ENCODE data around the gene PIK3R1.

PIK3R1 gene

DNA sequence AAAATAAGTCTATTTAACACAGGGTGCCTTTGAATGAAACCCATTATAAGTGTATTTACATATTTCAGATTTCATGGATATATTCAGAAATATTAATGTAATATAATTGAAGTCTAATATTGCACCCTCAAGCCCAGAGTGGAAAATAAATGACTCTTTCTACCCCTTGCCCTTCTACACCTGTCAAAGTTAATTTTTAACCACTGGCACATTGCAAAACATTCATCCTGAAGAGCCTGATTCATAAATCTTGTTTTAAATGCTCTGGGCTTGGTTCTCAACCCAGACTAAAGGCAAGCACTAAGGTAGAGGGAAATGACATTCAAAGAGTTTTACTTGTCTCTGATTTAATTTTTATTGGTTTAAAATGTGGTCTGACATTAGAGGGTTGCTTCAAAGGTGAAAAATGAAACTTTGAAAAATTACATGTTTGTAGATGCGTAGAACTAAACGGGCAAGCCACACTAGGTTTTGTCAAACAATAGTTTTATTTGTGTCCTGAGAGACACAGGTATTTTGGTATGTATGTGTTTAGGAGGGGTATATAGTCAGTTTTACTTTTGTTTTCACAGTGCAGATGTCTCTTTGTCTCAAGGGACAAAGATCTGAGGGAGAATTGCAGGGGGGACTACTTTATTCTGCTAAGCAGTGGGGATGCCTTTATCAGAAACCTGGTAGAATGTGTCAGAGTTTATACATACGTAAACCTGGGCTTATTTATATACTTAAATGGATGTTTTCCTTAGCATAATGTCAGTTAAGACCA is 69.7 kb downstream of the PIK3R1 start:
- H3K27me3 ChIP-seq (ENCODE audit: control insufficient read depth in 5 of 5, insufficient read depth in 4 of 5, low read length in 5 of 5) = no peaks in the 10 kb centered on the region
- H3K27ac ChIP-seq (ENCODE audit: low read depth, low read length) = peak overlapping the region; percentile 43
- H3K4me1 ChIP-seq (ENCODE audit: control insufficient read depth in 5 of 5, insufficient read depth in 5 of 5, low read length in 5 of 5) = peaks cover 12 to 50% (median 34%) of the 10 kb centered on the region in 5 donors
- H3K36me3 ChIP-seq (ENCODE audit: control insufficient read depth in 5 of 5, insufficient read depth in 5 of 5, low read length in 5 of 5) = peaks cover 30 to 45% (median 36%) of the 10 kb centered on the region in 5 donors
- no peaks in the 10 kb centered on the region for H3K9me3 ChIP-seq (ENCODE audit: control insufficient read depth in 5 of 5, low read length in 5 of 5)
- H3K4me3 ChIP-seq (ENCODE audit: low read depth in 1 of 5, low read length in 5 of 5) = no peak overlapping the region
- peak overlapping the region in 2 of 5 donors; percentile 42 to 45 for H3K9ac ChIP-seq (ENCODE audit: low read length in 5 of 5)

DNA sequence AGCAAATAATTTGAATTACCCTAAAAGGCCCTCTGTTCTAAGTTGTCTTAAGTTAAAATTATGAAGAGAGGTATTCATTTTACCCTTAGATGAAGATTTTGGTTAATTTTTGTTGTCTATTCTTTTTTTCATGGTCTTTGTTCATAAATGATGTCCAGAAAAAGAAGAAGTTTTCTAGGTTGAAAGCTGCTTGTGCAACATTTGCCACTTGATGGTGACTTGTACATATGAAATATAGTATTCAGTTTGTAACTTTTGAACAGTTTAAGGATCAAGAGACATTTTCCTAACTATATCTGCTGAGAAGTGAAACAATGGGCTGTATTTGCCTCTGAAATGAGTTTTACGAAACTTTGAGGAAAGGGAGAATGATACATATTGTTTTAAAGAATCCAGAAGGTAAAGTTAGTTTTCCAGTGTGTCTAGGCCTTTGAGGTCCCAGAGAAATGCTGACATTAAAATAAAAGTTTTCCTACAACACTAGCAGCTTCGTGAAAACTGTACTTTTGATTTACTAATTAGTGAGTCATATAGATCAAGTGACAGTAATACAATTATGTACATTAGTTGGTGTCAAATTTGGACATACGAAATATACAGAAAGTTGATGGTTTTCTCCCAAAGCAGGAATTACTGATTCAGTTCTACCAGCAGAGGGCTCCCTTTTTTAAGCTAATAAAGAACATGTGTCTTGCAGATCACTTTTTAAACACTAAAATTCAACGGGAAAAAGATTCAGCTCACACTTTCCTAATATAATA is 70.5 kb downstream of the PIK3R1 start:
- Histone ChIP-seq H3K4me3 (ENCODE audit: low read depth in 1 of 5, low read length in 5 of 5) (no peak overlapping the region), H3K27me3 (ENCODE audit: control insufficient read depth in 5 of 5, insufficient read depth in 4 of 5, low read length in 5 of 5) (no peaks in the 10 kb centered on the region), H3K36me3 (ENCODE audit: control insufficient read depth in 5 of 5, insufficient read depth in 5 of 5, low read length in 5 of 5) (peaks cover 22 to 38% (median 28%) of the 10 kb centered on the region in 5 donors), H3K4me1 (ENCODE audit: control insufficient read depth in 5 of 5, insufficient read depth in 5 of 5, low read length in 5 of 5) (peaks cover 12 to 55% (median 38%) of the 10 kb centered on the region in 5 donors), H3K27ac (ENCODE audit: low read depth, low read length) (peak overlapping the region; percentile 43), H3K9me3 (ENCODE audit: control insufficient read depth in 5 of 5, low read length in 5 of 5) (no peaks in the 10 kb centered on the region), H3K9ac (ENCODE audit: low read length in 5 of 5) (peak overlapping the region in 2 of 5 donors; percentile 21 to 48)

DNA sequence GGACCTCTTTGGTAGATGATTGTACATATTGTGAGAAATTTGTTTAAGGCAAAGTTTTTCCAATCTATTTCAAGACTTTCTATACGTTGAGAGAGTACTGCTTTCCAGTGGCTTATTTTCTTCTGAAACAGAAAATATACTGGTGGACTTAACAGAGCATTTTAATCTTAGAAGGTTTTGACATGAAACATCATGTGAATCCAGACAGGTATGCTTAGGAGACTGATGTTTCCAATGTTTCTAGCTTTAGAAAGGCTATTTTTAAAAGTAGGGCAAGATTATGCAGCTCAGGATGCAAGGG is 71.0 kb downstream of the PIK3R1 start:
- Histone ChIP-seq H3K4me3 (ENCODE audit: low read depth in 1 of 5, low read length in 5 of 5) (no peak overlapping the region), H3K27me3 (ENCODE audit: control insufficient read depth in 5 of 5, insufficient read depth in 4 of 5, low read length in 5 of 5) (no peaks in the 10 kb centered on the region), H3K9ac (ENCODE audit: low read length in 5 of 5) (peak overlapping the region in 1 of 5 donors; percentile 45), H3K36me3 (ENCODE audit: control insufficient read depth in 5 of 5, insufficient read depth in 5 of 5, low read length in 5 of 5) (peaks cover 17 to 33% (median 24%) of the 10 kb centered on the region in 5 donors), H3K9me3 (ENCODE audit: control insufficient read depth in 5 of 5, low read length in 5 of 5) (no peaks in the 10 kb centered on the region), H3K4me1 (ENCODE audit: control insufficient read depth in 5 of 5, insufficient read depth in 5 of 5, low read length in 5 of 5) (peaks cover 12 to 58% (median 38%) of the 10 kb centered on the region in 5 donors), H3K27ac (ENCODE audit: low read depth, low read length) (peak overlapping the region; percentile 43)

- H3K4me3 ChIP-seq (ENCODE audit: low read depth in 1 of 5, low read length in 5 of 5) = peak overlapping the region; percentile 65 to 82 (median 70)
- H3K9me3 ChIP-seq (ENCODE audit: control insufficient read depth in 5 of 5, low read length in 5 of 5) = no peaks in the 10 kb centered on the region
- peak overlapping the region; percentile 90 for H3K27ac ChIP-seq (ENCODE audit: low read depth, low read length)
- peak overlapping the region; percentile 70 to 96 (median 89) for H3K9ac ChIP-seq (ENCODE audit: low read length in 5 of 5)
- peaks cover 10 to 27% (median 16%) of the 10 kb centered on the region in 5 donors for H3K36me3 ChIP-seq (ENCODE audit: control insufficient read depth in 5 of 5, insufficient read depth in 5 of 5, low read length in 5 of 5)
- H3K27me3 ChIP-seq (ENCODE audit: control insufficient read depth in 5 of 5, insufficient read depth in 4 of 5, low read length in 5 of 5) = no peaks in the 10 kb centered on the region
- peaks cover 12 to 58% (median 44%) of the 10 kb centered on the region in 5 donors for H3K4me1 ChIP-seq (ENCODE audit: control insufficient read depth in 5 of 5, insufficient read depth in 5 of 5, low read length in 5 of 5)
Measured at GRCh38 chr5:68287631-68287975, 72.0 kb downstream of the PIK3R1 start.

- Histone ChIP-seq H3K36me3 (ENCODE audit: control insufficient read depth in 5 of 5, insufficient read depth in 5 of 5, low read length in 5 of 5) (peaks cover 12 to 27% (median 16%) of the 10 kb centered on the region in 5 donors), H3K27ac (ENCODE audit: low read depth, low read length) (peak overlapping the region; percentile 90), H3K9me3 (ENCODE audit: control insufficient read depth in 5 of 5, low read length in 5 of 5) (no peaks in the 10 kb centered on the region), H3K4me1 (ENCODE audit: control insufficient read depth in 5 of 5, insufficient read depth in 5 of 5, low read length in 5 of 5) (peaks cover 12 to 58% (median 49%) of the 10 kb centered on the region in 5 donors), H3K27me3 (ENCODE audit: control insufficient read depth in 5 of 5, insufficient read depth in 4 of 5, low read length in 5 of 5) (no peaks in the 10 kb centered on the region), H3K4me3 (ENCODE audit: low read depth in 1 of 5, low read length in 5 of 5) (peak overlapping the region; percentile 65 to 97 (median 70)), H3K9ac (ENCODE audit: low read length in 5 of 5) (peak overlapping the region; percentile 70 to 96 (median 89))
Measured at GRCh38 chr5:68287976-68288706, 72.6 kb downstream of the PIK3R1 start.

- Histone ChIP-seq H3K27me3 (ENCODE audit: control insufficient read depth in 5 of 5, insufficient read depth in 4 of 5, low read length in 5 of 5) (no peaks in the 10 kb centered on the region), H3K27ac (ENCODE audit: low read depth, low read length) (peak overlapping the region; percentile 90), H3K4me3 (ENCODE audit: low read depth in 1 of 5, low read length in 5 of 5) (peak overlapping the region; percentile 65 to 97 (median 70)), H3K4me1 (ENCODE audit: control insufficient read depth in 5 of 5, insufficient read depth in 5 of 5, low read length in 5 of 5) (peaks cover 12 to 52% (median 45%) of the 10 kb centered on the region in 5 donors), H3K36me3 (ENCODE audit: control insufficient read depth in 5 of 5, insufficient read depth in 5 of 5, low read length in 5 of 5) (peaks cover 12 to 27% (median 17%) of the 10 kb centered on the region in 5 donors), H3K9me3 (ENCODE audit: control insufficient read depth in 5 of 5, low read length in 5 of 5) (no peaks in the 10 kb centered on the region), H3K9ac (ENCODE audit: low read length in 5 of 5) (peak overlapping the region; percentile 70 to 96 (median 89))
Measured at GRCh38 chr5:68288707-68289134, 73.2 kb downstream of the PIK3R1 start.

- H3K4me1 ChIP-seq (ENCODE audit: control insufficient read depth in 5 of 5, insufficient read depth in 5 of 5, low read length in 5 of 5) = peaks cover 12 to 54% (median 43%) of the 10 kb centered on the region in 5 donors
- peak overlapping the region; percentile 65 to 97 (median 70) for H3K4me3 ChIP-seq (ENCODE audit: low read depth in 1 of 5, low read length in 5 of 5)
- no peaks in the 10 kb centered on the region for H3K9me3 ChIP-seq (ENCODE audit: control insufficient read depth in 5 of 5, low read length in 5 of 5)
- peaks cover 15 to 27% (median 20%) of the 10 kb centered on the region in 5 donors for H3K36me3 ChIP-seq (ENCODE audit: control insufficient read depth in 5 of 5, insufficient read depth in 5 of 5, low read length in 5 of 5)
- no peaks in the 10 kb centered on the region for H3K27me3 ChIP-seq (ENCODE audit: control insufficient read depth in 5 of 5, insufficient read depth in 4 of 5, low read length in 5 of 5)
- H3K27ac ChIP-seq (ENCODE audit: low read depth, low read length) = peak overlapping the region; percentile 90
- peak overlapping the region in 4 of 5 donors; percentile 70 to 96 (median 88) for H3K9ac ChIP-seq (ENCODE audit: low read length in 5 of 5)
Measured at GRCh38 chr5:68289498-68289897, 73.9 kb downstream of the PIK3R1 start.

GRCh38 chr5:68290260-68290674 is 74.7 kb downstream of the PIK3R1 start:
- Histone ChIP-seq H3K4me1 (ENCODE audit: control insufficient read depth in 5 of 5, insufficient read depth in 5 of 5, low read length in 5 of 5) (peaks cover 12 to 57% (median 43%) of the 10 kb centered on the region in 5 donors), H3K9ac (ENCODE audit: low read length in 5 of 5) (peak overlapping the region in 3 of 5 donors; percentile 70 to 96 (median 95)), H3K9me3 (ENCODE audit: control insufficient read depth in 5 of 5, low read length in 5 of 5) (no peaks in the 10 kb centered on the region), H3K36me3 (ENCODE audit: control insufficient read depth in 5 of 5, insufficient read depth in 5 of 5, low read length in 5 of 5) (peaks cover 20 to 31% (median 23%) of the 10 kb centered on the region in 5 donors), H3K27me3 (ENCODE audit: control insufficient read depth in 5 of 5, insufficient read depth in 4 of 5, low read length in 5 of 5) (no peaks in the 10 kb centered on the region), H3K27ac (ENCODE audit: low read depth, low read length) (peak overlapping the region; percentile 90), H3K4me3 (ENCODE audit: low read depth in 1 of 5, low read length in 5 of 5) (peak overlapping the region; percentile 32 to 97 (median 68))

DNA sequence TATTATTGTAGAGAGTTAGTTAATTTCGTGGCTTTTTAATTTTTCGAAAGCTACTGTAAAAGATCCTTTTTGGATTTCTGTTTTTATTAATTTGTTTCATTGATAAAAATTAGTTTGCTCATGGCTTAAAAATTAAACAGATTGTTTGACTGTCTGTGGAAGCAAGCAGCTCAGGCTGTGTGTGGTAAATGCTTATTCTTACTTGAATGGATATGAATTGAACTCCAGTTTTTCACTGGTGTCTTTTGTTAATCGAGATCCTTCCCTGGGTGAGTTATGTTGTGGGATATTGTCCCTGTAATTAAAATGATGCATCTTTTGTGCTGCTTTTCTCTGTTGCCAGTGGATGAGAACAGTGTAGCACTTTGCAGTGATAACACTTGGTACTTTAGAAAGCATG is 75.3 kb downstream of the PIK3R1 start:
- H3K4me1 ChIP-seq (ENCODE audit: control insufficient read depth in 5 of 5, insufficient read depth in 5 of 5, low read length in 5 of 5) = peaks cover 12 to 63% (median 44%) of the 10 kb centered on the region in 5 donors
- peak overlapping the region; percentile 32 to 97 (median 68) for H3K4me3 ChIP-seq (ENCODE audit: low read depth in 1 of 5, low read length in 5 of 5)

More for the DNA sequence above, 75.3 kb downstream of the PIK3R1 start:
- Histone ChIP-seq H3K9me3 (ENCODE audit: control insufficient read depth in 5 of 5, low read length in 5 of 5) (no peaks in the 10 kb centered on the region), H3K27me3 (ENCODE audit: control insufficient read depth in 5 of 5, insufficient read depth in 4 of 5, low read length in 5 of 5) (no peaks in the 10 kb centered on the region), H3K9ac (ENCODE audit: low read length in 5 of 5) (peak overlapping the region in 4 of 5 donors; percentile 51 to 96 (median 74)), H3K36me3 (ENCODE audit: control insufficient read depth in 5 of 5, insufficient read depth in 5 of 5, low read length in 5 of 5) (peaks cover 25 to 35% (median 27%) of the 10 kb centered on the region in 5 donors), H3K27ac (ENCODE audit: low read depth, low read length) (peak overlapping the region; percentile 90)
